NCI-H2171 (cell line): Measurements from ENCODE around the gene GRB2.

Experiments used
- DNase-seq: peaks from one replicate; lab custom pipeline; 2025; lab: John Stamatoyannopoulos, UW

The GRB2 gene

DNA sequence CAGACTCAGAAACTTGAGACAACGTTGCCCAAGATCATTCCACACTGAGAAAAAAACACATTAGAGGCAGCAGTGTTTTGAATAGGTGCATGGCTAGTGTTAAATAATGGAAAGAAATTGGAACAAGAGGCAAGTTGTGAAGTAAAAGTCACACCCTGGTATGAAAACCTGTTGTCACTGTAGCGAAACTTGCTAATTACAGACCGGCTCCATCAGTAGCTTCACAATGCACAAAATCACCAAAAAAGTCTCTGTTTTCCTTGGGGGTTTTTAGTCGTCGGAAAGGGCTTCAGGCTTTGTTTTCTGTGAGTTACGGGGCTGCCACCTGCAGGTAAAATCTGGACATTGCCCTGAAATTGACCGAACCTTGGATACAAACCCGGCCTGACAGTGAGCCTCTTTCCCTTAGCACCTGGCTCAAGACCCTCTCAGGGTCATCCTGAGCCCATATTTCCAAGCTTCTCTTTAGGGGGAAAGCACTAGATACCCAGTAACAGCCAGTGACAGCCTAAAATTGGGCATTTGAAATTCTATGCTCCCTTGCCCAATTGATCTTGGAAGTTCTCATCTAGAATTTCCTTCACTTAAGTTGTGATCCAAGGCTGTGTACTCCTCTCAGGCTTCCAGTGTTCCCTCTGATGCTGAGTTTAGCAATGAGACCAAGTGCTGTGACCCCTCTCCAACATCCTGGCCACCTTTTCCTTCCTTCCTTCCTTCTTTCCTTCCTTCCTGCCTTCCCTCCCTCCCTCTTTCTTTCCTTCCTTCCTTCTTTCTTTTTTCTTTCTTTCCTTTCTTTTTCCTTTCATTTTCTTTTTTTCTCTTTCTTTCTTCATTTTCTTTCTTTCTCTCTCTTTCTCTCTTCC, 7.2 kb upstream of the GRB2 start:
- DNase-seq: peak; percentile 57

- DNase-seq: no peak
These were observed 6.0 kb upstream of the GRB2 start for GRCh38 chr17:75411328-75412067.

- DNase-seq: no peak
These were observed 4.7 kb upstream of the GRB2 start for GRCh38 chr17:75410141-75410540.

DNA sequence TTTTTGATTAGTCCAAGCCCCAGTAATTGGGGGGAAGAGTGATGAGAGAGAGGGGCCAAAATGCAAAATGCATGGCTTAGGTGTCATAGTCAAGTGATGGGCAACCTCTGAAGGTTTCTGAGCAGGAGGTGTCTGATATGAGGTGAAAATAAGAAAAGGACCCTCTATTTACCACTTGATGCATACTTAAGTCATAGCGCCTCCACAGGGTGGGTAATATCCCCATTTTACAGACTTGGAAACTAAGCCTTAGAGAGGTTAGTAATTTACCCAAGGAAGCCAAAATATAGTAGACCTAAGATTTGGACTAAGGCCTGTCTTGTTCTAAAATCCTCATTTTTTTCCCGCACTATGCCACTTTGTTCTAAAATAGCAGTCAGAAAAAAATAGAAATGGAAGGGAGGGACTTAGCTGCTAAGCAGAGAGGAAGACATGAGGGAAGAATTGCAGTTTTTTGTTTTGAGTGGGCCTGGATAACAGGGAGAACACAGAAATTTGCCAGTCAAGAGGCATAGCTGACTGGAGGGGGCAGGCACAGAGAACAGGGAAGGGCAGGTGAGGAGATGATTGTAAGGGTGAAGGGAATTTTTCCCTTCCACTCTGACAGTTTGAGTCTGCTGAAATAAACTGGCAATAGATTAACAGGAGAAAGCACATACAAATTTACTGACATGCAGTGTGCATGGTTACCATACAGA, 2.3 kb upstream of the GRB2 start:
- no peak for DNase-seq

DNA sequence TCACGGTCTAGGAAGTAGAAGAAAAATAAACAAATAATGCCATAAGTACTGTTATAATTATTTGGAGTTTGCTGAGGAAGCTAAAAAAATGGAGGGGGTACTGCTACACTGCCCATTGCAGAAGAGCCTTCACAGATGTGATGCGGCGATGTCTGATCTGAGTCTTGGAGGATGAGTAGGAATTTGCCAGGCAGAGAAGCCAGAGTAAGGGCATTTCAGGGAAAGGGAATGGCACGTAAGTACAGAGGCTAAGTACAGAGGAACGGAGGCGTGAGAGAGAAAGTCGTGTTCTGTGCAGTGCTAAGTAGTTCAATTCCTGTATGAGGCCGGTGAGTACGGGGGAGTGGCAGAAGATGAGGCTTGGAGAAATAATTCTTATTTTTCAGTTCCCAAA, 741 bp upstream of the GRB2 start:
- no peak for DNase-seq

GRCh38 chr17:75404731-75405364, 630 bp downstream of the GRB2 start:
- DNase-seq: no peak

DNA sequence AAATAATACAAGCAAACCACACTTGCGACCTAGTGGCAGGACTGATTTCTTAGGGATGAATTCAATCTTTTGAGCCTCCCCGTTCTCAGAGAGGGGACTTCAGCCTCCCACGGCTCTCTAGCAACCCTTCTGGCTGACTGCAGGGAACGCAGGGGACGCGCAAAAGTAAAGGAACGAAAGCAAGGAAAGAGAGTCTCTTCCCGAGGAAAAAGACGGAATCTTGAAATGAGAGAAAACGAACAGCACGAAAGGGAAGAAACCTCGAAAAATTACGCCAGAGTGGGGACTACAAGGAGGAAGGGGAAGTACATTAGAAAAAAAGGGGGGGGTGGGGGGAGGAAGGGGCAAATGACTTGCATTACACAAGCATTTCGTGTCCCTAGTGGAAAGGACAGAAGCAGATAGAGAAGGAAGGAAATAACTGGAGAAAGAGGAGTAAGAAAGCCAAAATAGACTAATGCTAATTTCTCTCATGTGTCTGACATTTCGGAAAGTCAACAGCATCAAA, 1.2 kb downstream of the GRB2 start:
- DNase-seq: peak; percentile 73

GRCh38 chr17:75403131-75403530, 2.3 kb downstream of the GRB2 start:
- no peak for DNase-seq

GRCh38 chr17:75402026-75402425, 3.5 kb downstream of the GRB2 start:
- DNase-seq: no peak

- DNase-seq: no peak
These were observed 5.0 kb downstream of the GRB2 start for GRCh38 chr17:75400326-75400939.

GRCh38 chr17:75398279-75398678, 7.2 kb downstream of the GRB2 start:
- DNase-seq: no peak

DNA sequence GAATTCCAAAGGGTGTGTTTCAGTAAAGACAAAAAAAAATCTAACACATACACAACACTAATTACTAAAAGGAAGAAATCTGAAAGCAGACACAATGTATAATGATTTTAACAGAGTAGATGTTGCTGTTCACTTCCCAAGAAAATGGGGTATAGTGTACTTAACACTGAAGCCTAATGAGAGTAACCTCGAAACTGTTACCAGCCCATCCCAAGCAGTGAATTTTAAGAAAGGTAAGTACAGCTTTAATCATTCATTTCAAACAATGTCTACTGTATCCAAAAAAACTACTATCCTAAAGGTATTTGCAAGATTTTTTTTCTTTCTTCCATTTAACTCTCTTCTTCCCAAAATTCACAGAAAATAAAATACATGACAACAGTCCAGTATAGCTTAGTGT, 8.3 kb downstream of the GRB2 start:
- DNase-seq: no peak

GRCh38 chr17:75396796-75397195, 8.7 kb downstream of the GRB2 start:
- DNase-seq: no peak

DNA sequence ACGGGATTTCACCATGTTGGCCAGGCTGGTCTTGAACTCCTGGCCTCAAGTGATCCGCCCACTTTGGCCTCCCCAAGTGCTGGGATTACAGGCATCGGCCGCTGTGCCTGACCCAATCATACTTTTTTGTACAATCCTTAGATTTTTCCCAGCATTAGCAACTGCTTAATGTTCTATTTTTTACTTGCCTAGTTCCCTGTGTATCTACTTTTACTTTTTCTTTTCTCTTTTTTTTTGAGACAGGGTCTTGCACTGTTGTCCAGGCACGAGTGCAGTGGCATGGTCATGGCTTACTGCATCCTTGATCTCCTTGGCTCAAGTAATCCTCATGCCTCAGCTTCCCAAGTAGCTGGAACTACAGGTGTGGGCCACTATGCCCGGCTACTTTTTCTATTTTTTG, 9.5 kb downstream of the GRB2 start:
- DNase-seq: no peak

DNA sequence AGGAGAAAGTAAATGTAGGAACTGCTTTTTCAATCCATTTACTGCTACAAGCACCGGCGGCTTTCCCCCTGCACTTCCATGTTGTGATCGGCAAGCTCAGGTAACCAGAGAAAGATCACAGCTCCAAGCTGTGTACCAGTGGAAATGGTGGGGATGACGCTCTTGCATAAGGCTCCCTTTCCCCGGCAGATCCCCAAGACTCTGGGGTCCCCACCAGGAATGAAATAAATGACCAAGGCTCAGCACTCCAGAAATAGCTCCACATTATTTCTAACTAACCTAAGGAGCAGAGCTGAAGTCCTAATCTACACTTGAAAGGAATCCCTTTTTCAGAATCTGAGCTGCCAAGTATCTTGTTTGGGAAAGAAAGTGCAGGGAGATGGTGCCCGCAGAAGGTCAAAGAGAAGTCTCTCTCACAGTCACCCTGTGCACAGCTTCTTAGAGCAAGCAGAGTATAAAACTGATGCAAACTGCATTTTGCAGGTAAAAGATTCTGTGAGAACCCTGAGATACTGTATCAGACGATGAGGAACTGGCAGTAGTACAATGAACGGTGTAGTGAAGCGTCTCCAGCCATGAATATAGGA, 11.1 kb downstream of the GRB2 start:
- no peak for DNase-seq

GRCh38 chr17:75393523-75394331, 11.8 kb downstream of the GRB2 start:
- DNase-seq: peak; percentile 99

GRCh38 chr17:75392559-75392958, 12.9 kb downstream of the GRB2 start:
- DNase-seq: no peak

GRCh38 chr17:75390982-75391381, 14.5 kb downstream of the GRB2 start:
- DNase-seq: no peak

- no peak for DNase-seq
These were observed 16.9 kb downstream of the GRB2 start for GRCh38 chr17:75388476-75389030.

DNA sequence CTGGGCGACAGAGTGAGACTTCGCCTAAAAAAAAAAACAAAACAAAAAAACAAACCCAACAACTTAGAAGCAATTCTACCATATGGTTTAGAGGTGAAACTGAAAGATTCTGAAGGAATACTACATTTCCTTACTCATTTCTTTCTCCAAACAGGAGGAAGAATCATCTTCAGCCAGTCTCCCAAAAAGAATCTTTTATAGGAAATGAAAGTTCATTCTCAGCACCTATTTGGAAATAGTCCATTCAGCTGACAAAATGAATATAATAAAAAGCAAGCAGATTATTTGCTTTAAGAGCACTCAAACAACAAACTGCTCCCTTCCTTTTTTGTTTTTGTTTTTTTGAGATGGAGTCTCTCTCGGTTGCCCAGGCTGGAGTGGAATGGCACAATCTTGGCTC, 17.7 kb downstream of the GRB2 start:
- DNase-seq: no peak
